GM12875 (cell line): Measurements from ENCODE around the gene CHD3.

Experiments used
- H3K4me3 ChIP-seq: one replicate; pipeline ENCODE4 v1.5.1; 2011; ENCODE audit warnings: low read depth, low read length, control low read depth
- CTCF ChIP-seq: IDR thresholded peaks from 2 replicates; pipeline ENCODE4 v1.5.1; 2011; ENCODE audit warnings: low read depth, mild to moderate bottlenecking, control low read depth, inconsistent platforms, low read length, moderate library complexity, borderline replicate concordance; ENCODE audit not compliant: insufficient read depth

CHD3 gene

GRCh38 chr17:7931709-7932482 lies 43.3 kb downstream of the CHD3 start, which contains the start of the genes CNTROB and TRAPPC1:
TSS of gene CNTROB (plus strand) at chr17:7932206. CDS start at chr17:7933080, 874 bp downstream.
TSS of gene TRAPPC1 (minus strand) at chr17:7931946. CDS start at chr17:7931829, 117 bp downstream.
- peak within 1 kb of the TSS; percentile 95 for H3K4me3 ChIP-seq
- no peak for TF ChIP-seq CTCF

GRCh38 chr17:7932483-7932891 lies 43.9 kb downstream of the CHD3 start:
- TF ChIP-seq CTCF = no peak

GRCh38 chr17:7932949-7933348 lies 44.4 kb downstream of the CHD3 start:
- TF ChIP-seq CTCF = 0 out of 2 replicates have a peak, but pooled peaks have one; percentile 10

More at GRCh38 chr17:7932483-7932891, 43.9 kb downstream of the CHD3 start:
- peak overlapping the region; percentile 95 for H3K4me3 ChIP-seq

GRCh38 chr17:7935859-7936258 lies 47.3 kb downstream of the CHD3 start:
- TF ChIP-seq CTCF = no peak
- no peak overlapping the region for H3K4me3 ChIP-seq

More at GRCh38 chr17:7932949-7933348, 44.4 kb downstream of the CHD3 start:
- H3K4me3 ChIP-seq = peak overlapping the region; percentile 95

GRCh38 chr17:7940034-7940433 lies 51.4 kb downstream of the CHD3 start:
- no peak for TF ChIP-seq CTCF
- no peak overlapping the region for H3K4me3 ChIP-seq

GRCh38 chr17:7940743-7941142 lies 52.2 kb downstream of the CHD3 start:
- TF ChIP-seq CTCF = no peak
- no peak overlapping the region for H3K4me3 ChIP-seq

GRCh38 chr17:7943291-7943690 lies 54.7 kb downstream of the CHD3 start:
- no peak overlapping the region for H3K4me3 ChIP-seq
- no peak for TF ChIP-seq CTCF
